Panc1 (cell line): Measurements from ENCODE around the gene ARFIP2. TPM values are rescaled to one million over a fixed set of nuclear protein-coding genes. Genes with fewer than 3 reads are reported as not detected.
A peak's percentile ranks its signal among the peaks of the same experiment; 100 is the strongest.

ENCODE experiments used
- ATAC-seq: fragments of 200-7000 bp; cut with Tn5 transposase; 2 replicates; pipeline ENCODE4 v1.9.1; 2020; ENCODE audit warnings: mild to moderate bottlenecking, moderate library complexity
- BruUV-seq: library from RNA; stranded (reverse); fragments of 400-500 nt; replicated peaks from 2 replicates; lab custom pipeline; 2021; lab: Mats Ljungman, UMichigan
- CTCF ChIA-PET: fragments of 300-600 bp; sonication (Branson Sonifier 250); formaldehyde crosslinking; loops from one replicate; lab custom pipeline; 2022; ENCODE audit warnings: antibody characterized with exemption; lab: Charles Lee
- POLR2A ChIA-PET: fragments of 300-600 bp; sonication (Branson Sonifier 250); formaldehyde crosslinking; loops from one replicate; lab custom pipeline; 2022; ENCODE audit warnings: antibody characterized with exemption; lab: Charles Lee
- DNase-seq: peaks from one replicate; pipeline ENCODE4 v3.0.0-alpha.2; 2010; ENCODE audit warnings: low read depth, low spot score
- H3K27ac ChIP-seq: 2 replicates; pipeline ENCODE4 v1.5.1; 2011; ENCODE audit warnings: mild to moderate bottlenecking, low read length, inconsistent platforms
- H3K27me3 ChIP-seq: fragments of 200-500 bp; sonication (Bioruptor generic); 2 replicates; pipeline ENCODE4 v1.6.0; 2014; ENCODE audit warnings: low read length, inconsistent platforms; ENCODE audit not compliant: control insufficient read depth, insufficient read depth
- H3K36me3 ChIP-seq: fragments of 200-500 bp; sonication (Bioruptor generic); 2 replicates; pipeline ENCODE4 v1.5.1; 2014; ENCODE audit warnings: inconsistent platforms, mild to moderate bottlenecking, low read length, moderate library complexity; ENCODE audit not compliant: control insufficient read depth, insufficient read depth
- H3K4me1 ChIP-seq: 2 replicates; pipeline ENCODE4 v1.5.1; 2011; ENCODE audit warnings: inconsistent platforms, mild to moderate bottlenecking, low read length, moderate library complexity; ENCODE audit not compliant: control insufficient read depth, insufficient read depth
- H3K4me3 ChIP-seq, 2 experiments: 2 replicates each; pipeline ENCODE4 v1.5.1; 2011 to 2012; ENCODE audit warnings: low read depth in 2 of 2, low read length in 2 of 2, mild to moderate bottlenecking in 2 of 2, inconsistent platforms in 1 of 2, moderate library complexity in 1 of 2
- H3K9me3 ChIP-seq: fragments of 200-500 bp; sonication (Bioruptor generic); 2 replicates; pipeline ENCODE4 v1.5.1; 2014; ENCODE audit warnings: low read depth, mild to moderate bottlenecking, inconsistent platforms, low read length, moderate library complexity; ENCODE audit not compliant: control insufficient read depth, insufficient read depth
- CTCF ChIP-seq: fragments of 450-650 bp; IDR thresholded peaks from 2 replicates; pipeline ENCODE4 v1.5.1; 2017; ENCODE audit warnings: mild to moderate bottlenecking
- POLR2AphosphoS5 ChIP-seq: IDR thresholded peaks from 2 replicates; pipeline ENCODE4 v1.6.1; 2012; ENCODE audit warnings: mild to moderate bottlenecking, low read depth, low read length, moderate library complexity
- SIN3A ChIP-seq: IDR thresholded peaks from 2 replicates; pipeline ENCODE4 v1.6.1; 2012; ENCODE audit warnings: low read depth, mild to moderate bottlenecking, low read length, moderate library complexity, borderline replicate concordance; ENCODE audit not compliant: insufficient read depth
- TCF7L2 ChIP-seq: IDR thresholded peaks from 2 replicates; pipeline ENCODE4 v1.6.1; 2011; ENCODE audit warnings: mild to moderate bottlenecking, low read depth, low read length, inconsistent platforms
- in situ Hi-C: cut with HindIII; loops from 2 replicates; pipeline ENCODE4 v1.10.0; 2016; ENCODE audit warnings: low sequenced_read_pairs, low pct_unique_long_range_greater_than_20kb
- intact Hi-C: fragments of 100-400 bp; cut with micrococcal nuclease; formaldehyde crosslinking; loops from one replicate; pipeline ENCODE4 v1.10.0; 2022; ENCODE audit not compliant: unreplicated experiment
- total RNA-seq: library from RNA; stranded (reverse); gene quantifications from one replicate; pipeline ENCODE4 v1.2.1, GENCODE V29; 2021; ENCODE audit not compliant: unreplicated experiment
- TF ChIP-seq, protein P1 (sequence below), 2 experiments: IDR thresholded peaks; 2 replicates each; pipeline ENCODE4 v1.6.1; 2011 to 2012; ENCODE audit warnings: low read depth in 2 of 2, control low read depth in 1 of 2, low read length in 1 of 2, mild to moderate bottlenecking in 1 of 2, moderate library complexity in 1 of 2; ENCODE audit not compliant: insufficient read depth in 1 of 2

The ARFIP2 gene
- total RNA-seq, 1 experiment from 2014 or later, result 116 TPM

- DNase-seq (no peak), ATAC-seq (no peak)
- H3K36me3 ChIP-seq, result peaks cover 30% of the 10 kb centered on the region
- H3K27ac ChIP-seq, result no peak overlapping the region
- intact Hi-C loops, result no loop called here
- no peaks in the 10 kb centered on the region for H3K27me3 ChIP-seq
- no peaks in the 10 kb centered on the region for H3K9me3 ChIP-seq
- no peak overlapping the region for H3K4me3 ChIP-seq
- CTCF ChIA-PET, result no interaction called here
- POLR2A ChIA-PET, result no interaction called here
- TF ChIP-seq SIN3A, result no peak
- no peak; the same call in 1 of the 2 replicates for TF ChIP-seq POLR2AphosphoS5
- TF ChIP-seq CTCF, result no peak
- TF ChIP-seq, protein P1, sequence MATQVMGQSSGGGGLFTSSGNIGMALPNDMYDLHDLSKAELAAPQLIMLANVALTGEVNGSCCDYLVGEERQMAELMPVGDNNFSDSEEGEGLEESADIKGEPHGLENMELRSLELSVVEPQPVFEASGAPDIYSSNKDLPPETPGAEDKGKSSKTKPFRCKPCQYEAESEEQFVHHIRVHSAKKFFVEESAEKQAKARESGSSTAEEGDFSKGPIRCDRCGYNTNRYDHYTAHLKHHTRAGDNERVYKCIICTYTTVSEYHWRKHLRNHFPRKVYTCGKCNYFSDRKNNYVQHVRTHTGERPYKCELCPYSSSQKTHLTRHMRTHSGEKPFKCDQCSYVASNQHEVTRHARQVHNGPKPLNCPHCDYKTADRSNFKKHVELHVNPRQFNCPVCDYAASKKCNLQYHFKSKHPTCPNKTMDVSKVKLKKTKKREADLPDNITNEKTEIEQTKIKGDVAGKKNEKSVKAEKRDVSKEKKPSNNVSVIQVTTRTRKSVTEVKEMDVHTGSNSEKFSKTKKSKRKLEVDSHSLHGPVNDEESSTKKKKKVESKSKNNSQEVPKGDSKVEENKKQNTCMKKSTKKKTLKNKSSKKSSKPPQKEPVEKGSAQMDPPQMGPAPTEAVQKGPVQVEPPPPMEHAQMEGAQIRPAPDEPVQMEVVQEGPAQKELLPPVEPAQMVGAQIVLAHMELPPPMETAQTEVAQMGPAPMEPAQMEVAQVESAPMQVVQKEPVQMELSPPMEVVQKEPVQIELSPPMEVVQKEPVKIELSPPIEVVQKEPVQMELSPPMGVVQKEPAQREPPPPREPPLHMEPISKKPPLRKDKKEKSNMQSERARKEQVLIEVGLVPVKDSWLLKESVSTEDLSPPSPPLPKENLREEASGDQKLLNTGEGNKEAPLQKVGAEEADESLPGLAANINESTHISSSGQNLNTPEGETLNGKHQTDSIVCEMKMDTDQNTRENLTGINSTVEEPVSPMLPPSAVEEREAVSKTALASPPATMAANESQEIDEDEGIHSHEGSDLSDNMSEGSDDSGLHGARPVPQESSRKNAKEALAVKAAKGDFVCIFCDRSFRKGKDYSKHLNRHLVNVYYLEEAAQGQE (IDR thresholded peaks at IDR 0.05; ENCODE audit: insufficient read depth in 1 of 2, low read depth in 2 of 2, low read length in 1 of 2), result no peak
- no peak for TF ChIP-seq TCF7L2
- H3K4me1 ChIP-seq, result peaks cover 12% of the 10 kb centered on the region
- no TSS peak for BruUV-seq
- in situ Hi-C loops, result no loop called here
These were observed 4.5 kb upstream of the ARFIP2 start for GRCh38 chr11:6485661-6486060.

DNA sequence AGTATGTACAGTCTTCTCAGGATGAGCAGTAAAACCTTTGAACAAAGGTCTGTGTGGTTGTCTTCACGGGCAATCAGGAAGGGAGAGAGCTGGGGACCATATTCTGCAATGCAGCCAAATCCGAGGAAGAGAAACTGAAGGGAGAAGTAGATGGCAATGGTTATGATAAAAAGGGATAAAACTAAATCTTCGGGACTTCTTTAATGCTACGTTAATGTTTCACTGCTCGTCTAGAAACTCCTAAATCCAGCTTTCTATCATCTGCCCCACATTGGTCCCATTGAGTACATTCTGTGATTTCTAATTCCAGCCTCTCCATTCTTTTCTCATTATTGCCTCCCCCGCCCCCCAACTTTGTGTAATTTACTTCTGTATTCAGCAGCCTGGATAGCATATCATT lies 1.9 kb upstream of the ARFIP2 start:
- H3K4me1 ChIP-seq, result peaks cover 20% of the 10 kb centered on the region
- no peak for DNase-seq
- peak overlapping the region in 1 of 2 experiments; percentile 98; a peak in 1 of 4 replicates for H3K4me3 ChIP-seq
- TF ChIP-seq SIN3A, result no peak
- TF ChIP-seq, protein P1 (IDR thresholded peaks at IDR 0.05; ENCODE audit: insufficient read depth in 1 of 2, low read depth in 2 of 2, low read length in 1 of 2), result no peak
- no peak for TF ChIP-seq CTCF
- no peak for TF ChIP-seq TCF7L2
- TF ChIP-seq POLR2AphosphoS5, result no peak
- intact Hi-C loops, result no loop called here
- ChIA-PET CTCF (interaction anchor here (0.6 kb wide), 1 partner anchor 104 kb away, joined by 3 read pairs; no protein-coding TSS in a partner anchor), POLR2A (interaction anchor here (0.6 kb wide), 1 partner anchor 189 kb away, joined by 16 read pairs; no protein-coding TSS in a partner anchor)
- no peak overlapping the region for H3K27ac ChIP-seq
- H3K9me3 ChIP-seq, result no peaks in the 10 kb centered on the region
- no peak for ATAC-seq
- peaks cover 30% of the 10 kb centered on the region for H3K36me3 ChIP-seq
- in situ Hi-C loops, result no loop called here
- H3K27me3 ChIP-seq, result no peaks in the 10 kb centered on the region
- TSS peak; percentile 63 for BruUV-seq
